Neural cell (in vitro differentiated cells): ENCODE measurements around the gene HGF. TPM values are rescaled to one million over a fixed set of nuclear protein-coding genes. Genes with fewer than 3 reads are reported as not detected.

Experiments used
- H2AFZ ChIP-seq: fragments of 200-600, 300-800 bp; sonication (generic), shearing (Covaris generic); 2 replicates; pipeline ENCODE4 v1.6.0; 2014; ENCODE audit warnings: low read depth, mild to moderate bottlenecking, antibody characterized with exemption, low read length, moderate library complexity
- H3F3A ChIP-seq: fragments of 200-600 bp; shearing (Covaris generic); 2 replicates; pipeline ENCODE4 v1.6.1; 2016; ENCODE audit warnings: mild to moderate bottlenecking, moderate library complexity, mixed read lengths, antibody characterized with exemption, low read length; ENCODE audit not compliant: insufficient read depth, poor library complexity, severe bottlenecking
- H3K27ac ChIP-seq: fragments of 200-600, 300-800 bp; sonication (generic), shearing (Covaris generic); 2 replicates; pipeline ENCODE4 v1.5.1; 2014; ENCODE audit warnings: mild to moderate bottlenecking, low read length, moderate library complexity
- H3K27me3 ChIP-seq: fragments of 300-800, 200-600 bp; sonication (generic), shearing (Covaris generic); 2 replicates; pipeline ENCODE4 v1.6.0; 2014; ENCODE audit warnings: mild to moderate bottlenecking, low read depth, low read length, moderate library complexity; ENCODE audit not compliant: insufficient read depth
- H3K36me3 ChIP-seq: fragments of 300-800, 200-600 bp; sonication (generic), shearing (Covaris generic); 2 replicates; pipeline ENCODE4 v1.5.1; 2014; ENCODE audit warnings: mild to moderate bottlenecking, antibody characterized with exemption, low read length, moderate library complexity; ENCODE audit not compliant: insufficient read depth
- H3K4me2 ChIP-seq: fragments of 300-800, 200-600 bp; sonication (generic), shearing (Covaris generic); 2 replicates; pipeline ENCODE4 v1.6.0; 2014; ENCODE audit warnings: mild to moderate bottlenecking, low read length
- H3K4me3 ChIP-seq: fragments of 300-800, 200-600 bp; sonication (generic), shearing (Covaris generic); 2 replicates; pipeline ENCODE4 v1.5.1; 2014; ENCODE audit warnings: mild to moderate bottlenecking, low read length, moderate library complexity
- H3K79me2 ChIP-seq: fragments of 200-600 bp; shearing (Covaris generic); replicated peaks from 2 replicates; pipeline ENCODE4 v1.6.0; 2014; ENCODE audit warnings: mild to moderate bottlenecking, low read length, moderate library complexity; ENCODE audit not compliant: insufficient read depth
- H3K9ac ChIP-seq: fragments of 300-800, 200-600 bp; sonication (generic), shearing (Covaris generic); 2 replicates; pipeline ENCODE4 v1.6.1; 2016; ENCODE audit warnings: mild to moderate bottlenecking, low read length, mixed read lengths
- H3K9me2 ChIP-seq: fragments of 200-600 bp; shearing (Covaris generic); 2 replicates; pipeline ENCODE4 v1.6.1; 2016; ENCODE audit warnings: mild to moderate bottlenecking, low read length, mixed read lengths; ENCODE audit not compliant: insufficient read depth
- H3K9me3 ChIP-seq: fragments of 200-600, 300-800 bp; sonication (generic), shearing (Covaris generic); 2 replicates; pipeline ENCODE4 v1.6.1; 2016; ENCODE audit warnings: mild to moderate bottlenecking, mixed run types, low read length, moderate library complexity, mixed read lengths
- H4K20me1 ChIP-seq: fragments of 200-600 bp; shearing (Covaris generic); 2 replicates; pipeline ENCODE4 v1.6.1; 2016; ENCODE audit warnings: mild to moderate bottlenecking, mixed run types; ENCODE audit not compliant: insufficient read depth
- CTCF ChIP-seq: fragments of 450-650 bp; IDR thresholded peaks from 2 replicates; pipeline ENCODE4 v1.5.1; 2014; ENCODE audit warnings: antibody characterized with exemption, mild to moderate bottlenecking, moderate library complexity; ENCODE audit not compliant: poor library complexity, severe bottlenecking
- EP300 ChIP-seq: fragments of 450-650 bp; conservative IDR thresholded peaks from 2 replicates; pipeline ENCODE4 v1.6.1; 2014; ENCODE audit warnings: antibody characterized with exemption, mild to moderate bottlenecking, moderate library complexity; ENCODE audit not compliant: poor library complexity, severe bottlenecking
- EZH2 ChIP-seq: fragments of 200-600, 300-800 bp; shearing (Covaris generic), sonication (generic); IDR thresholded peaks from 2 replicates; pipeline ENCODE4 v1.6.1; 2014; ENCODE audit warnings: antibody characterized with exemption, low read length, borderline replicate concordance, mild to moderate bottlenecking; ENCODE audit not compliant: insufficient read depth, poor library complexity, severe bottlenecking
- MXI1 ChIP-seq: fragments of 450-650 bp; conservative IDR thresholded peaks from 2 replicates; pipeline ENCODE4 v1.6.1; 2014; ENCODE audit warnings: antibody characterized with exemption, mild to moderate bottlenecking; ENCODE audit not compliant: poor library complexity, severe bottlenecking
- POLR2AphosphoS5 ChIP-seq: IDR thresholded peaks from 2 replicates; pipeline ENCODE4 v1.6.1; 2012
- RAD21 ChIP-seq: fragments of 450-650 bp; conservative IDR thresholded peaks from 2 replicates; pipeline ENCODE4 v1.6.1; 2014; ENCODE audit warnings: antibody characterized with exemption, mild to moderate bottlenecking, moderate library complexity
- REST ChIP-seq: IDR thresholded peaks from 2 replicates; pipeline ENCODE4 v1.6.1; 2012; ENCODE audit warnings: borderline replicate concordance
- SMC3 ChIP-seq: fragments of 450-650 bp; conservative IDR thresholded peaks from 2 replicates; pipeline ENCODE4 v1.6.1; 2014; ENCODE audit warnings: antibody characterized with exemption, mild to moderate bottlenecking, moderate library complexity; ENCODE audit not compliant: poor library complexity
- TAF1 ChIP-seq: IDR thresholded peaks from 2 replicates; pipeline ENCODE4 v1.6.1; 2012; ENCODE audit warnings: low read depth
- polyA plus RNA-seq: library from polyadenylated mRNA; depleted of rRNA; stranded (reverse); fragments of >200 nt; gene quantifications from 2 replicates; pipeline ENCODE4 v1.2.3, GENCODE V29; 2014

Gene HGF
- polyA plus RNA-seq, 1 donor from 2014 or later = not detected

GRCh38 chr7:81707966-81708365 is 61.9 kb downstream of the HGF start:
- Histone ChIP-seq H4K20me1 (no peaks in the 10 kb centered on the region), H3F3A (no peaks in the 10 kb centered on the region), H3K27ac (no peak overlapping the region), H3K4me3 (no peak overlapping the region), H2AFZ (no peak overlapping the region), H3K9me3 (no peaks in the 10 kb centered on the region), H3K4me2 (no peak overlapping the region), H3K27me3 (no peaks in the 10 kb centered on the region), H3K79me2 (no peaks in the 10 kb centered on the region), H3K9me2 (no peaks in the 10 kb centered on the region), H3K36me3 (no peaks in the 10 kb centered on the region), H3K9ac (no peak overlapping the region)
- no peak for TF ChIP-seq POLR2AphosphoS5
- TF ChIP-seq RAD21 = no peak
- no peak for TF ChIP-seq EZH2
- TF ChIP-seq MXI1 = no peak
- no peak for TF ChIP-seq CTCF
- TF ChIP-seq TAF1 = no peak
- no peak for TF ChIP-seq EP300
- TF ChIP-seq REST = no peak

- H3K27me3 ChIP-seq = no peaks in the 10 kb centered on the region
- no peaks in the 10 kb centered on the region for H3F3A ChIP-seq
- no peaks in the 10 kb centered on the region for H3K36me3 ChIP-seq
- no peak overlapping the region for H3K4me3 ChIP-seq
- TF ChIP-seq SMC3 (no peak), CTCF (no peak), EP300 (no peak)
- no peak overlapping the region for H3K4me2 ChIP-seq
- H3K79me2 ChIP-seq = no peaks in the 10 kb centered on the region
- no peaks in the 10 kb centered on the region for H3K9me3 ChIP-seq
- H3K9ac ChIP-seq = no peak overlapping the region
- H4K20me1 ChIP-seq = no peaks in the 10 kb centered on the region
- H3K27ac ChIP-seq = no peak overlapping the region
- H2AFZ ChIP-seq = no peak overlapping the region
- no peaks in the 10 kb centered on the region for H3K9me2 ChIP-seq
Measured at GRCh38 chr7:81707196-81707595, 62.7 kb downstream of the HGF start.
